H9 (cell line): ENCODE results near the gene STKLD1. TPM values are rescaled to one million over a fixed set of nuclear protein-coding genes. Genes with fewer than 3 reads are reported as not detected.

ENCODE experiments used
- DNase-seq: peaks from one replicate; pipeline ENCODE4 v3.0.0-alpha.2; 2017
- H2AFZ ChIP-seq: one replicate; pipeline ENCODE4 v1.6.1; 2013; ENCODE audit warnings: mild to moderate bottlenecking, low read length, control low read depth, moderate library complexity
- H2AK5ac ChIP-seq: 2 replicates; pipeline ENCODE4 v1.6.1; 2013; ENCODE audit warnings: low read length, control low read depth, mixed read lengths; ENCODE audit not compliant: insufficient read length
- H2BK120ac ChIP-seq: one replicate; pipeline ENCODE4 v1.6.1; 2013; ENCODE audit warnings: low read depth, mild to moderate bottlenecking, low read length, control low read depth, inconsistent platforms; ENCODE audit not compliant: poor library complexity, severe bottlenecking
- H2BK12ac ChIP-seq: 2 replicates; pipeline ENCODE4 v1.6.1; 2013; ENCODE audit warnings: low read length, control low read depth, mixed read lengths, low read depth; ENCODE audit not compliant: insufficient read length
- H2BK15ac ChIP-seq: 2 replicates; pipeline ENCODE4 v1.6.1; 2013; ENCODE audit warnings: low read depth, low read length, control low read depth
- H2BK20ac ChIP-seq: one replicate; pipeline ENCODE4 v1.6.1; 2013; ENCODE audit warnings: low read depth, mild to moderate bottlenecking, low read length, control low read depth, inconsistent platforms; ENCODE audit not compliant: poor library complexity, severe bottlenecking
- H2BK5ac ChIP-seq: 2 replicates; pipeline ENCODE4 v1.6.1; 2013; ENCODE audit warnings: low read length, control low read depth, mixed read lengths; ENCODE audit not compliant: insufficient read length
- H3K14ac ChIP-seq: 2 replicates; pipeline ENCODE4 v1.6.1; 2013; ENCODE audit warnings: low read length, control low read depth; ENCODE audit not compliant: insufficient read depth
- H3K18ac ChIP-seq: 2 replicates; pipeline ENCODE4 v1.6.1; 2013; ENCODE audit warnings: low read depth, mild to moderate bottlenecking, mixed read lengths, low read length, control low read depth; ENCODE audit not compliant: insufficient read length
- H3K23ac ChIP-seq: 2 replicates; pipeline ENCODE4 v1.6.1; 2013; ENCODE audit warnings: low read length, control low read depth, mixed read lengths, low read depth; ENCODE audit not compliant: insufficient read length
- H3K23me2 ChIP-seq: 2 replicates; pipeline ENCODE4 v1.6.1; 2013; ENCODE audit warnings: low read depth, mild to moderate bottlenecking, mixed read lengths, low read length, control low read depth; ENCODE audit not compliant: insufficient read length, poor library complexity, severe bottlenecking
- H3K27ac ChIP-seq: 2 replicates; pipeline ENCODE4 v1.5.1; 2013; ENCODE audit warnings: low read length, control low read depth, mixed read lengths, low read depth; ENCODE audit not compliant: insufficient read length
- H3K27me3 ChIP-seq: 2 replicates; pipeline ENCODE4 v1.6.1; 2013; ENCODE audit warnings: low read length, control low read depth, inconsistent platforms; ENCODE audit not compliant: insufficient read depth
- H3K4ac ChIP-seq: 2 replicates; pipeline ENCODE4 v1.6.1; 2013; ENCODE audit warnings: low read depth, mild to moderate bottlenecking, control low read depth, inconsistent platforms, low read length, moderate library complexity
- H3K4me1 ChIP-seq: 2 replicates; pipeline ENCODE4 v1.6.1; 2013; ENCODE audit warnings: low read length, control low read depth, inconsistent platforms; ENCODE audit not compliant: insufficient read depth
- H3K4me2 ChIP-seq: 2 replicates; pipeline ENCODE4 v1.6.1; 2013; ENCODE audit warnings: low read length, control low read depth, mixed read lengths; ENCODE audit not compliant: insufficient read length, insufficient read depth
- H3K56ac ChIP-seq: 2 replicates; pipeline ENCODE4 v1.6.1; 2013; ENCODE audit warnings: low read depth, mild to moderate bottlenecking, mixed read lengths, low read length, control low read depth; ENCODE audit not compliant: insufficient read length
- H3K79me1 ChIP-seq: 2 replicates; pipeline ENCODE4 v1.6.1; 2013; ENCODE audit warnings: low read depth, mild to moderate bottlenecking, moderate library complexity, low read length, control low read depth, inconsistent platforms; ENCODE audit not compliant: insufficient read depth, poor library complexity, severe bottlenecking
- H3K79me2 ChIP-seq: 2 replicates; pipeline ENCODE4 v1.6.1; 2013; ENCODE audit warnings: low read length, control low read depth, inconsistent platforms; ENCODE audit not compliant: insufficient read depth
- H3K9ac ChIP-seq: 2 replicates; pipeline ENCODE4 v1.6.1; 2013; ENCODE audit warnings: low read length, control low read depth, mixed read lengths; ENCODE audit not compliant: insufficient read length; ENCODE audit errors: extremely low read depth
- H3K9me3 ChIP-seq: one replicate; pipeline ENCODE4 v1.6.1; 2013; ENCODE audit warnings: low read depth, low read length, inconsistent platforms; ENCODE audit not compliant: control insufficient read depth
- H3T11ph ChIP-seq: one replicate; pipeline ENCODE4 v1.6.1; 2013; ENCODE audit warnings: mild to moderate bottlenecking, low read length, control low read depth, inconsistent platforms
- H4K20me1 ChIP-seq: one replicate; pipeline ENCODE4 v1.6.1; 2013; ENCODE audit not compliant: control insufficient read depth, insufficient read length, insufficient read depth
- H4K5ac ChIP-seq: 2 replicates; pipeline ENCODE4 v1.6.1; 2013; ENCODE audit warnings: low read depth, mild to moderate bottlenecking, mixed read lengths, low read length, control low read depth; ENCODE audit not compliant: insufficient read length
- H4K8ac ChIP-seq: replicated peaks from 2 replicates; pipeline ENCODE4 v1.6.1; 2013; ENCODE audit warnings: low read length, control low read depth, mixed read lengths, low read depth; ENCODE audit not compliant: insufficient read length
- H4K91ac ChIP-seq: 2 replicates; pipeline ENCODE4 v1.6.1; 2013; ENCODE audit warnings: low read depth, mild to moderate bottlenecking, moderate library complexity, mixed read lengths, low read length, control low read depth; ENCODE audit not compliant: insufficient read length
- H3K27ac Mint-ChIP-seq, 3 experiments: 2 replicates in 2 of 3; 3 replicates in 1 of 3; pipeline ENCODE4 v1.8.0; 2020 to 2021; ENCODE audit warnings: mixed read lengths in 3 of 3, mild to moderate bottlenecking in 1 of 3, moderate library complexity in 1 of 3
- H3K27me3 Mint-ChIP-seq: 2 replicates; pipeline ENCODE4 v1.8.0; 2021; ENCODE audit warnings: low read depth, mild to moderate bottlenecking, moderate library complexity, mixed read lengths
- H3K36me3 Mint-ChIP-seq, 3 experiments: 2 replicates in 2 of 3; 3 replicates in 1 of 3; pipeline ENCODE4 v1.8.0; 2020 to 2021; ENCODE audit warnings: low read depth in 3 of 3, mixed read lengths in 3 of 3; ENCODE audit not compliant: insufficient read depth in 1 of 3
- H3K4me1 Mint-ChIP-seq, 2 experiments: 2 replicates each; pipeline ENCODE4 v1.8.0; 2020; ENCODE audit warnings: mixed read lengths in 2 of 2
- H3K4me3 Mint-ChIP-seq, 2 experiments: 2 replicates in 1 of 2; 3 replicates in 1 of 2; pipeline ENCODE4 v1.8.0; 2020 to 2021; ENCODE audit warnings: mild to moderate bottlenecking in 2 of 2, mixed read lengths in 2 of 2, moderate library complexity in 1 of 2
- H3K9me3 Mint-ChIP-seq, 2 experiments: 2 replicates in 1 of 2; 3 replicates in 1 of 2; pipeline ENCODE4 v1.8.0; 2020; ENCODE audit warnings: mild to moderate bottlenecking in 2 of 2, mixed read lengths in 2 of 2, moderate library complexity in 1 of 2
- CTCF ChIP-seq: fragments of 200-600 bp; sonication (generic); conservative IDR thresholded peaks from 3 replicates; pipeline ENCODE4 v1.8.0; 2021; ENCODE audit warnings: antibody characterized with exemption, mild to moderate bottlenecking
- WGBS: extraction: QIAGEN DNeasy Blood & Tissue Kit; methylation state at CpG from one replicate; pipeline ENCODE4 v1.1.7; 2013; ENCODE audit warnings: missing lambda C conversion rate, low lambda C conversion rate, mixed read lengths; ENCODE audit not compliant: insufficient read length; ENCODE audit errors: extremely low coverage; 5-methylcytosine and 5-hydroxymethylcytosine counted together
- total RNA-seq: library from RNA; stranded (reverse); gene quantifications from 2 replicates; pipeline ENCODE4 v1.2.1, GENCODE V29; 2021

The STKLD1 gene
- total RNA-seq, 1 experiment from 2014 or later: 0.57 TPM

GRCh38 chr9:133430244-133430643 lies 54.1 kb downstream of the STKLD1 start:
- H3K56ac ChIP-seq: no peak overlapping the region
- H3K36me3 Mint-ChIP-seq: peaks cover 0 to 12% (median 7%) of the 10 kb centered on the region in 3 experiments; a peak in 6 of 7 replicates
- no peaks in the 10 kb centered on the region for H4K20me1 ChIP-seq
- peak overlapping the region; percentile 61 to 69; a peak in 4 of 5 replicates for H3K4me3 Mint-ChIP-seq
- no peak for TF ChIP-seq CTCF
- no peak overlapping the region for H3K23ac ChIP-seq
- peaks cover 7% of the 10 kb centered on the region in 2 experiments; a peak in 3 of 4 replicates for H3K4me1 Mint-ChIP-seq
- H3K9ac ChIP-seq: no peak overlapping the region
- H4K91ac ChIP-seq: no peak overlapping the region
- H3K79me2 ChIP-seq: no peaks in the 10 kb centered on the region; the same call in 1 of the 2 replicates
- peaks cover 2% of the 10 kb centered on the region; the same call in 1 of the 2 replicates for H3K27me3 ChIP-seq
- H3K18ac ChIP-seq: no peak overlapping the region
- no peak overlapping the region for H4K5ac ChIP-seq
- peaks cover 7% of the 10 kb centered on the region for H3K23me2 ChIP-seq
- H2BK20ac ChIP-seq: no peak overlapping the region
- H3K27me3 Mint-ChIP-seq: peaks cover 24% of the 10 kb centered on the region
- no peak overlapping the region for H3K27ac Mint-ChIP-seq
- no CpG with 5 or more reads among the region's 1 CpG for WGBS
- peak overlapping the region; percentile 40 for H3K4me2 ChIP-seq
- H3K27ac ChIP-seq: no peak overlapping the region
- no peak overlapping the region for H2BK12ac ChIP-seq
- H3K4ac ChIP-seq: no peak overlapping the region
- no peak overlapping the region for H3T11ph ChIP-seq
- H3K9me3 Mint-ChIP-seq: peaks cover 4 to 7% of the 10 kb centered on the region in 2 experiments; a peak in 4 of 5 replicates
- H2BK120ac ChIP-seq: no peak overlapping the region
- no peak overlapping the region for H2BK5ac ChIP-seq
- DNase-seq: no peak
- H3K14ac ChIP-seq: no peak overlapping the region
- no peak overlapping the region for H2AFZ ChIP-seq
- no peaks in the 10 kb centered on the region for H3K9me3 ChIP-seq
- H3K4me1 ChIP-seq: no peaks in the 10 kb centered on the region
- H4K8ac ChIP-seq: no peak overlapping the region
- H3K79me1 ChIP-seq: no peaks in the 10 kb centered on the region
- no peak overlapping the region for H2BK15ac ChIP-seq
- no peak overlapping the region for H2AK5ac ChIP-seq
